ENCODE measurements around the gene ITGA1. TPM values are rescaled to one million over a fixed set of nuclear protein-coding genes. Genes with fewer than 3 reads are reported as not detected.

ITGA1 gene
- total and polyA plus RNA-seq, 2 donors from 2014 or later, result 13.3 to 65.6 TPM

- no peak for TF ChIP-seq CTCF (IDR thresholded peaks at IDR 0.05; ENCODE audit: borderline replicate concordance, extremely low read depth, insufficient read depth)
Observed at GRCh38 chr5:52880541-52880940, 92.8 kb downstream of the ITGA1 start.

GRCh38 chr5:52881468-52881867 is 93.8 kb downstream of the ITGA1 start:
- no peaks in the 10 kb centered on the region for H3K27me3 ChIP-seq (ENCODE audit: control insufficient read depth, insufficient read depth, low read length)

More at GRCh38 chr5:52880541-52880940, 92.8 kb downstream of the ITGA1 start:
- Histone ChIP-seq H3K9ac (ENCODE audit: low read length in 3 of 3) (no peak overlapping the region), H3K4me3 (ENCODE audit: low read length in 3 of 3) (no peak overlapping the region), H3K27ac (ENCODE audit: low read depth in 2 of 2, low read length in 2 of 2) (no peak overlapping the region), H3K36me3 (ENCODE audit: control insufficient read depth in 2 of 3, insufficient read depth in 3 of 3, low read length in 3 of 3) (peaks cover 0 to 2% (median 0%) of the 10 kb centered on the region in 3 donors), H3K9me3 (ENCODE audit: control insufficient read depth in 2 of 3, insufficient read depth in 1 of 3, low read length in 3 of 3) (no peaks in the 10 kb centered on the region), H3K4me1 (ENCODE audit: control insufficient read depth in 2 of 3, insufficient read depth in 2 of 3, low read depth in 1 of 3, low read length in 3 of 3) (peaks cover 0 to 4% (median 3%) of the 10 kb centered on the region in 3 donors), H3K27me3 (ENCODE audit: control insufficient read depth, insufficient read depth, low read length) (no peaks in the 10 kb centered on the region)
- FAIRE-seq, result no peak
- DNase-seq, result no peak
- intact Hi-C loops (cut with DNase I), result no loop called here

DNA sequence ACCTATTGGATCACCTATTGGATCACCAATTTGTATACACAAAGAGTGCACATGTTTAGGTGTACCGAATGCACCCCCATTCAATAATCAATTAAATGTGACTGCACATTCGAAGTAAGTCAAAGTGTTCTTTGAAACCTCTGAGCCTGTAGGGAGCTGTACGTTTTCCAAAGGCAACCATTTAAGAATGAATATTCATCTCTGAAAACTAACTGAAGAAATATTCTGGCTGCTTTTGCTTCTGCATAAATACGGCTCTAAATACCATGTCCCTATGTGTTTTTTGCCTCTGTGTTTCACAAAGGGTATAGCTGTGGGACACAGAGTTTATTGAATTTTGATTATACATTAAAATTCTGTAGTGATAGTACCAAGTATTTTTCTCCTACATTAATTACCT is 95.4 kb downstream of the ITGA1 start:
- no peak for DNase-seq
- Histone ChIP-seq H3K36me3 (ENCODE audit: control insufficient read depth in 2 of 3, insufficient read depth in 3 of 3, low read length in 3 of 3) (peaks cover 0 to 2% (median 0%) of the 10 kb centered on the region in 3 donors), H3K4me1 (ENCODE audit: control insufficient read depth in 2 of 3, insufficient read depth in 2 of 3, low read depth in 1 of 3, low read length in 3 of 3) (peaks cover 0 to 4% (median 2%) of the 10 kb centered on the region in 3 donors), H3K4me3 (ENCODE audit: low read length in 3 of 3) (no peak overlapping the region), H3K27ac (ENCODE audit: low read depth in 2 of 2, low read length in 2 of 2) (no peak overlapping the region), H3K27me3 (ENCODE audit: control insufficient read depth, insufficient read depth, low read length) (no peaks in the 10 kb centered on the region), H3K9me3 (ENCODE audit: control insufficient read depth in 2 of 3, insufficient read depth in 1 of 3, low read length in 3 of 3) (no peaks in the 10 kb centered on the region), H3K9ac (ENCODE audit: low read length in 3 of 3) (no peak overlapping the region)
- intact Hi-C loops (cut with DNase I), result no loop called here
- FAIRE-seq, result no peak
- TF ChIP-seq CTCF (IDR thresholded peaks at IDR 0.05; ENCODE audit: borderline replicate concordance, extremely low read depth, insufficient read depth), result no peak

More at GRCh38 chr5:52881468-52881867, 93.8 kb downstream of the ITGA1 start:
- no peak overlapping the region for H3K9ac ChIP-seq (ENCODE audit: low read length in 3 of 3)
- H3K9me3 ChIP-seq (ENCODE audit: control insufficient read depth in 2 of 3, insufficient read depth in 1 of 3, low read length in 3 of 3), result no peaks in the 10 kb centered on the region
- no peak overlapping the region for H3K4me3 ChIP-seq (ENCODE audit: low read length in 3 of 3)
- H3K4me1 ChIP-seq (ENCODE audit: control insufficient read depth in 2 of 3, insufficient read depth in 2 of 3, low read depth in 1 of 3, low read length in 3 of 3), result peaks cover 0 to 4% (median 2%) of the 10 kb centered on the region in 3 donors
- intact Hi-C loops (cut with DNase I), result no loop called here
- H3K27ac ChIP-seq (ENCODE audit: low read depth in 2 of 2, low read length in 2 of 2), result no peak overlapping the region
- TF ChIP-seq CTCF (IDR thresholded peaks at IDR 0.05; ENCODE audit: borderline replicate concordance, extremely low read depth, insufficient read depth), result no peak
- H3K36me3 ChIP-seq (ENCODE audit: control insufficient read depth in 2 of 3, insufficient read depth in 3 of 3, low read length in 3 of 3), result peaks cover 0 to 2% (median 0%) of the 10 kb centered on the region in 3 donors
- FAIRE-seq (no peak), DNase-seq (no peak)

- intact Hi-C loops (cut with DNase I), result no loop called here
- no peak for FAIRE-seq
- H3K4me1 ChIP-seq (ENCODE audit: control insufficient read depth in 2 of 3, insufficient read depth in 2 of 3, low read depth in 1 of 3, low read length in 3 of 3), result peaks cover 0 to 4% (median 2%) of the 10 kb centered on the region in 3 donors
- no peak for TF ChIP-seq CTCF (IDR thresholded peaks at IDR 0.05; ENCODE audit: borderline replicate concordance, extremely low read depth, insufficient read depth)
- H3K36me3 ChIP-seq (ENCODE audit: control insufficient read depth in 2 of 3, insufficient read depth in 3 of 3, low read length in 3 of 3), result peaks cover 0 to 2% (median 0%) of the 10 kb centered on the region in 3 donors
- no peak overlapping the region for H3K4me3 ChIP-seq (ENCODE audit: low read length in 3 of 3)
- no peaks in the 10 kb centered on the region for H3K9me3 ChIP-seq (ENCODE audit: control insufficient read depth in 2 of 3, insufficient read depth in 1 of 3, low read length in 3 of 3)
- no peak overlapping the region for H3K9ac ChIP-seq (ENCODE audit: low read length in 3 of 3)
- peak in 1 of 5 donors; percentile 19 for DNase-seq
- H3K27me3 ChIP-seq (ENCODE audit: control insufficient read depth, insufficient read depth, low read length), result no peaks in the 10 kb centered on the region
- no peak overlapping the region for H3K27ac ChIP-seq (ENCODE audit: low read depth in 2 of 2, low read length in 2 of 2)
Observed at GRCh38 chr5:52884453-52884852, 96.7 kb downstream of the ITGA1 start.
